Tibial nerve (tissue), 4 donors: Measurements from ENCODE around the gene TNRC6C. TPM values are rescaled to one million over a fixed set of nuclear protein-coding genes. Genes with fewer than 3 reads are reported as not detected.
A peak's percentile ranks its signal among the peaks of the same experiment; 100 is the strongest.

Experiments used
- DNase-seq, 2 donors: peaks; one replicate each; pipeline ENCODE4 v3.0.0-alpha.2; 2019; ENCODE audit warnings: low spot score in 2 of 2
- H3K27ac ChIP-seq, 4 donors: fragments of 200-600 bp; sonication (generic) in 3 of 4; one replicate each; pipeline ENCODE4 v1.5.1; 2017 to 2019; ENCODE audit warnings: mild to moderate bottlenecking in 1 of 4
- H3K27me3 ChIP-seq, 2 donors: fragments of 200-600 bp; sonication (generic) in 1 of 2; one replicate each; pipeline versions ENCODE4 v1.5.1 to v1.6.0; 2017 to 2019
- H3K36me3 ChIP-seq, 3 donors: fragments of 200-600 bp; sonication (generic); one replicate each; pipeline ENCODE4 v1.5.1; 2018 to 2019
- H3K4me1 ChIP-seq, 4 donors: fragments of 200-600 bp; sonication (generic) in 3 of 4; one replicate each; pipeline ENCODE4 v1.5.1; 2017 to 2019
- H3K4me3 ChIP-seq, 4 donors: fragments of 200-600 bp; sonication (generic) in 3 of 4; one replicate each; pipeline ENCODE4 v1.5.1; 2017 to 2019; ENCODE audit warnings: mild to moderate bottlenecking in 1 of 4, moderate library complexity in 1 of 4
- H3K9me3 ChIP-seq, 4 donors: fragments of 200-600 bp; sonication (generic) in 3 of 4; one replicate each; pipeline ENCODE4 v1.5.1; 2017 to 2019
- CTCF ChIP-seq, 5 experiments: fragments of 200-600 bp in 3 of 5; fragments of 450-650 bp in 2 of 5; sonication (generic) in 3 of 5; IDR thresholded peaks; one replicate each; pipeline ENCODE4 v1.5.1; 2016 to 2019; ENCODE audit warnings: antibody characterized with exemption in 5 of 5, mild to moderate bottlenecking in 3 of 5, moderate library complexity in 2 of 5
- EP300 ChIP-seq, 2 donors: sonication (generic); formaldehyde crosslinking; IDR thresholded peaks; one replicate each; pipeline ENCODE4 v1.6.1; 2017; ENCODE audit warnings: antibody characterized with exemption in 2 of 2, mild to moderate bottlenecking in 1 of 2
- POLR2A ChIP-seq, 2 donors: fragments of 450-650 bp; IDR thresholded peaks; one replicate each; pipeline ENCODE4 v1.6.1; 2017; ENCODE audit warnings: antibody characterized with exemption in 2 of 2, mild to moderate bottlenecking in 2 of 2, moderate library complexity in 2 of 2
- WGBS, 2 donors: methylation state at CpG; one replicate each; pipeline ENCODE4 v1.1.5; 2018; 5-methylcytosine and 5-hydroxymethylcytosine counted together
- total RNA-seq, 4 donors: library from RNA; depleted of rRNA; stranded (reverse); fragments of >200 nt; gene quantifications; one replicate each; pipeline ENCODE4 v1.1.0, GENCODE V29; 2016

The TNRC6C gene
- total RNA-seq, 4 donors from 2014 or later: 24.0 to 43.5 (median 34.3) TPM

DNA sequence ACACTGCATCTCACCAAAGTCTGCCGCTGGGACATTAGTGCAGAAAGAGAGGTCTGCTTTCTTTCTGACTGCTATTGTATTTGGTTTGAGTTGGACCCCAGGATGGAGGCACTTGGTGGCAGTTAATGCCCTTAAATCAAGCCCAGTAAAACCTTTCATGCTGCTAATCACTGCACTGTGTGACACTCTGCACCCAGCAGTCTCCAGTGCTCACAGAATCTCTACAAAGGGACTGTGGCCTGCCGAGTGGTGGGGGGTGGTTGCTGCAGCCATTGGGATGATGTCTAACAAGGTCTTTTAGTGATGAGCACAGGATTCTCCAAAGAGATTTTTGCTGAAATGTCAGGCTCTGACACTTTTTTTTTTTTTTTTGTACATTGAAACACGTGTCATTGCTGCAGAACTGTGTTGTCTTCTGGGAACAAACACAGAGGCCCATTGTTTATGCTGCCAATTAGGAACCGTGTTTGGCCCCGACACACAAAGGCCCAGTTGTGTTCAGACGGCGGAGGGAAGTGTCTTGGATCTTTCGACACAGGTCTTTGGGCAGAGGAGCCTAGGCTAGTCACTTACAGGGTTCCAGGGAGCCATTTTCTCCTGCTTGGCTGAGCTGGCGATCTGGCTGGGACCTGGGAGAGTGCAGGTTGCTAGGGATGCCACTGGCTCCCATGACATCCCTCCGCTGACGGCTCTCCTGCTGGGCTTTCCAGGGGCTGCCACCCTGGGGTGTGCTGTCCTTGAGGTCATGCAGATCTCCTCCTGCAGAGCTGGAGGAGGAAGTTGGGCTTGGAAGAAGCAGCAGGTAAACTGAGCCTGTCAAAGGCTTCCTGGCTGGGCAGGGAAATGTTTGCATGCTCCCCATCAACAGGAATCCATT, 16.2 kb upstream of the TNRC6C start:
- WGBS, 2 donors: 47 to 58% methylated on average over 11 of the region's 11 CpGs
- Histone ChIP-seq H3K27ac (peak overlapping the region; percentile 48 to 87 (median 73)), H3K4me1 (peaks cover 0 to 33% (median 12%) of the 10 kb centered on the region in 4 donors), H3K9me3 (no peaks in the 10 kb centered on the region), H3K36me3 (no peaks in the 10 kb centered on the region), H3K4me3 (peak overlapping the region in 1 of 4 donors; percentile 17), H3K27me3 (no peaks in the 10 kb centered on the region)
- TF ChIP-seq CTCF (IDR thresholded peaks at IDR 0.05) (no peak), EP300 (IDR thresholded peaks at IDR 0.05) (peak; percentile 21 to 82), POLR2A (IDR thresholded peaks at IDR 0.05) (no peak)
- DNase-seq: peak; percentile 36 to 51

DNA sequence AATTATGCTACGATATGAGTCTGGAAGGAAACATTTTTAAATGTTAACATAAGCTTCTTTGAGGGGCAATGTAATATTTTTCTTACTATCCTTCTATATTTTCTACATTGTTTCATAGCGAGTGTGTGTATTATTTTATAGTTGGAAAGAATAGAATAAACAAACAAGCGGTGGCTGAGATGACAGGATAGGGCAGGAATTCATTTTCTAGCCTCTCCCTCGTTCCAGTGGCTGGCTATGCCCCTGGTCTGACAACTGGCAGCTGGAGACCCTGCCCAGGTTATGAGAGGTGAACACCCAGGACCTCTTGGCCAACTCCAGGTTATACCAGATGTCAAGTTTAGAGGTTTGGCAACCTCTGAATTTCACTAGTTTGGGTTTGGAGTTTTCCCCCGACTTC, 14.5 kb upstream of the TNRC6C start:
- Histone ChIP-seq H3K4me3 (no peak overlapping the region), H3K27ac (peak overlapping the region in 1 of 4 donors; percentile 84), H3K27me3 (no peaks in the 10 kb centered on the region), H3K4me1 (peaks cover 0 to 33% (median 12%) of the 10 kb centered on the region in 4 donors), H3K36me3 (no peaks in the 10 kb centered on the region), H3K9me3 (no peaks in the 10 kb centered on the region)
- no peak for TF ChIP-seq EP300 (IDR thresholded peaks at IDR 0.05)
- no peak for TF ChIP-seq POLR2A (IDR thresholded peaks at IDR 0.05)
- TF ChIP-seq CTCF (IDR thresholded peaks at IDR 0.05): no peak
- DNase-seq: no peak
- 56 to 58% methylated on average over 5 of the region's 5 CpGs for WGBS, 2 donors

GRCh38 chr17:77944390-77945222, 13.9 kb upstream of the TNRC6C start:
- Histone ChIP-seq H3K36me3 (no peaks in the 10 kb centered on the region), H3K27ac (peak overlapping the region in 1 of 4 donors; percentile 84), H3K9me3 (no peaks in the 10 kb centered on the region), H3K4me1 (peaks cover 0 to 33% (median 12%) of the 10 kb centered on the region in 4 donors), H3K27me3 (no peaks in the 10 kb centered on the region), H3K4me3 (no peak overlapping the region)
- DNase-seq: peak in 1 of 2 donors; percentile 40
- TF ChIP-seq EP300 (IDR thresholded peaks at IDR 0.05) (no peak), POLR2A (IDR thresholded peaks at IDR 0.05) (no peak), CTCF (IDR thresholded peaks at IDR 0.05) (no peak)
- WGBS, 2 donors: 82% methylated on average over 12 of the region's 12 CpGs

GRCh38 chr17:77946900-77947645, 11.4 kb upstream of the TNRC6C start:
- Histone ChIP-seq H3K27me3 (no peaks in the 10 kb centered on the region), H3K4me1 (peaks cover 0 to 21% (median 5%) of the 10 kb centered on the region in 4 donors), H3K27ac (no peak overlapping the region), H3K9me3 (no peaks in the 10 kb centered on the region), H3K4me3 (no peak overlapping the region), H3K36me3 (no peaks in the 10 kb centered on the region)
- 73% methylated on average over 6 of the region's 6 CpGs for WGBS, 2 donors
- no peak for DNase-seq
- no peak for TF ChIP-seq CTCF (IDR thresholded peaks at IDR 0.05)
- no peak for TF ChIP-seq POLR2A (IDR thresholded peaks at IDR 0.05)
- no peak for TF ChIP-seq EP300 (IDR thresholded peaks at IDR 0.05)
